ENCODE measurements around the gene OR2V2. TPM values are rescaled to one million over a fixed set of nuclear protein-coding genes. Genes with fewer than 3 reads are reported as not detected.

OR2V2 gene
- total RNA-seq, 6 experiments from 2014 or later, result not detected

- no peaks in the 10 kb centered on the region for H3K9me3 ChIP-seq
- H3K27me3 ChIP-seq, result no peaks in the 10 kb centered on the region
- no peak overlapping the region for H3K27ac ChIP-seq
- no peak for ATAC-seq
- no peaks in the 10 kb centered on the region for H3K36me3 ChIP-seq
- TF ChIP-seq POLR2A (IDR thresholded peaks at IDR 0.05), result no peak
- TF ChIP-seq, protein P1, sequence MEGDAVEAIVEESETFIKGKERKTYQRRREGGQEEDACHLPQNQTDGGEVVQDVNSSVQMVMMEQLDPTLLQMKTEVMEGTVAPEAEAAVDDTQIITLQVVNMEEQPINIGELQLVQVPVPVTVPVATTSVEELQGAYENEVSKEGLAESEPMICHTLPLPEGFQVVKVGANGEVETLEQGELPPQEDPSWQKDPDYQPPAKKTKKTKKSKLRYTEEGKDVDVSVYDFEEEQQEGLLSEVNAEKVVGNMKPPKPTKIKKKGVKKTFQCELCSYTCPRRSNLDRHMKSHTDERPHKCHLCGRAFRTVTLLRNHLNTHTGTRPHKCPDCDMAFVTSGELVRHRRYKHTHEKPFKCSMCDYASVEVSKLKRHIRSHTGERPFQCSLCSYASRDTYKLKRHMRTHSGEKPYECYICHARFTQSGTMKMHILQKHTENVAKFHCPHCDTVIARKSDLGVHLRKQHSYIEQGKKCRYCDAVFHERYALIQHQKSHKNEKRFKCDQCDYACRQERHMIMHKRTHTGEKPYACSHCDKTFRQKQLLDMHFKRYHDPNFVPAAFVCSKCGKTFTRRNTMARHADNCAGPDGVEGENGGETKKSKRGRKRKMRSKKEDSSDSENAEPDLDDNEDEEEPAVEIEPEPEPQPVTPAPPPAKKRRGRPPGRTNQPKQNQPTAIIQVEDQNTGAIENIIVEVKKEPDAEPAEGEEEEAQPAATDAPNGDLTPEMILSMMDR (IDR thresholded peaks at IDR 0.05), result no peak
- no peaks in the 10 kb centered on the region for H3K4me1 ChIP-seq
- WGBS (ENCODE audit: insufficient coverage, low coverage, low lambda C conversion rate, missing lambda C conversion rate), result 63% methylated on average over 3 of the region's 4 CpGs
- intact Hi-C loops (cut with DNase I), result no loop called here
- DNase-seq, result no peak
- H3K4me3 ChIP-seq, result no peak overlapping the region
Observed at GRCh38 chr5:181161534-181162175, 14.3 kb downstream of the OR2V2 start.

DNA sequence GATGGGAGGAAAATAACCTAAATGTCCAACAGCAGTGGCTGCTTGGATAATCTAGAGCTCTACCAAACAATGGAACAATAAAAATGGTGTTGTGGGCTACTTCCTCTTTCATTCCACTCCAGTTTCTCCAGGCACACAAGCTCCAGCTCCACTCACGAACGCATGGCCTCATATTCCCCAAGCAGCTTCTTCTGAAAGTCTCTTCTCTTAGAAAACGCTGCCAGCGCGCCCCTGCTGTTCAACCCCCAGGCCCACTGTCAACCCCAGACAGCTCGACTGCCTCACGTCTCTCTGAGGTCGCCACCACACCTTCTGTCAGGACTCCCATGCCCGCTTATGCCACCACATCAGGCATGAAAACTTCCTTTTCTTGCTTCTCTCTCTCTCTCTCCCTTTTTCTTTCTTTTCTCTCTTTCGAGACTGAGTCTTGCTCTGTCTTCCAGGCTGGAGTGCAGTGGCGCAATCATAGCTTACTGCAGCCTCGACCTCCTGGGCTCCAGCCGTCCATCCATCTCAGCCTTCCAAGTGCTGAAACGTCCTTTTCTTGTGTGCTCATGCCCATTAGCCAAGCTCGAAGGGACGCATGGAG, 16.2 kb downstream of the OR2V2 start:
- intact Hi-C loops (cut with DNase I), result no loop called here
- Histone ChIP-seq H3K27ac (no peak overlapping the region), H3K4me3 (no peak overlapping the region), H3K36me3 (no peaks in the 10 kb centered on the region), H3K4me1 (no peaks in the 10 kb centered on the region), H3K27me3 (peaks cover 0 to 4% of the 10 kb centered on the region in 2 donors), H3K9me3 (no peaks in the 10 kb centered on the region)
- DNase-seq (no peak), ATAC-seq (no peak)
- WGBS (ENCODE audit: insufficient coverage, low coverage, low lambda C conversion rate, missing lambda C conversion rate), result 27% methylated on average over 16 of the region's 16 CpGs
- TF ChIP-seq POLR2A (IDR thresholded peaks at IDR 0.05), result no peak
- TF ChIP-seq, protein P1 (IDR thresholded peaks at IDR 0.05), result no peak

DNA sequence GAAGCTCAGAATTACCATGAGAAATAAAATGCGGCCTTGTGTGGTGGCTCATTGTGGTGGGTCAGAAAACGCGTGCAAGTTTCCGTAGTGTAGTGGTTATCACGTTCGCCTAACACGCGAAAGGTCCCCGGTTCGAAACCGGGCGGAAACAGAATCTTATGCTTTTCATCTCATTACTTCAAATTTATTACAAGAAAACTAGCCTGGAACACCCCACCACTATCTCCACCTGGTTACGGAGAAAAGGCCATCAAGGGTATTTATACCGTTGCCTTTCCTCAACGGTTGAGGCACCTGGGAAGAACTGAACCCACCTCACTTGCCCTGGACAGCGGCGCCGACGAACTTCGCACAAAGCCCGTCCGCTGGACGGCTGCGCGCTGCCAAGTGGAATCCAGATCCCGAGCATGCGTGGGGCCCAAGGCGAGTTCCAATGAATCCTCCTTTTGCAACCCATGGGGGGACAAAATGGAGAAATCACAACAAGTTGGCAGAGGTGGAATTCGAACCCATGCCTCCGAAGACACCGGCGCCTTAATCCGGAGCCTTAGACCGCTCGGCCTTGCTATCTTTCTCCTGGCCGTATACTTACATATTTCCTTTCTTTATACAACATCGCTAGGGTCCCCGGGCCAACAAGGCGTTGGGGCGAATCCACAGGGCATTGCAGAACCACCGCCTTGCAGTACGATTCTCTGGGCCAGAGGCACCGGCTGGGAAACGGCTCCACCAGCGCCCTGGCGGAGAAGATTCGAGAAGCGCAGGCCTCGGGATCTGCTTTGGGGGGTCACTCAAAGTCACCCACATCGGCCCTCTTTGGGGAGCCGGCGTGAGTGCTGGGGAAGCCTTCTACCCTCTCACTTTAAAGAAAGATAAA, 16.9 kb downstream of the OR2V2 start:
- H3K36me3 ChIP-seq, result no peaks in the 10 kb centered on the region
- no peak for TF ChIP-seq POLR2A (IDR thresholded peaks at IDR 0.05)
- TF ChIP-seq, protein P1 (IDR thresholded peaks at IDR 0.05), result no peak
- DNase-seq (no peak), ATAC-seq (no peak)
- H3K27ac ChIP-seq, result no peak overlapping the region
- no peak overlapping the region for H3K4me3 ChIP-seq
- 5% methylated on average over 20 of the region's 52 CpGs for WGBS (ENCODE audit: insufficient coverage, low coverage, low lambda C conversion rate, missing lambda C conversion rate)
- H3K27me3 ChIP-seq, result peaks cover 0 to 10% of the 10 kb centered on the region in 2 donors
- H3K4me1 ChIP-seq, result no peaks in the 10 kb centered on the region
- H3K9me3 ChIP-seq, result no peaks in the 10 kb centered on the region
- intact Hi-C loops (cut with DNase I), result no loop called here

GRCh38 chr5:181166812-181167733, 19.7 kb downstream of the OR2V2 start:
- H3K27me3 ChIP-seq, result peaks cover 0 to 17% of the 10 kb centered on the region in 2 donors
- no peak for ATAC-seq
- TF ChIP-seq, protein P1 (IDR thresholded peaks at IDR 0.05), result no peak
- TF ChIP-seq POLR2A (IDR thresholded peaks at IDR 0.05), result no peak

More at GRCh38 chr5:181166812-181167733, 19.7 kb downstream of the OR2V2 start:
- H3K4me3 ChIP-seq, result no peak overlapping the region
- no peaks in the 10 kb centered on the region for H3K9me3 ChIP-seq
- intact Hi-C loops (cut with DNase I), result no loop called here
- H3K36me3 ChIP-seq, result no peaks in the 10 kb centered on the region
- no peak overlapping the region for H3K27ac ChIP-seq
- no peaks in the 10 kb centered on the region for H3K4me1 ChIP-seq
- WGBS (ENCODE audit: insufficient coverage, low coverage, low lambda C conversion rate, missing lambda C conversion rate), result 49% methylated on average over 6 of the region's 6 CpGs
- no peak for DNase-seq

Measured in right lobe of liver (tissue), 6 donors.